ENCODE results near the gene SSBP3. TPM values are rescaled to one million over a fixed set of nuclear protein-coding genes. Genes with fewer than 3 reads are reported as not detected.

The SSBP3 gene
- total RNA-seq, 1 donor from 2014 or later: 19.7 TPM

- peaks cover 1% of the 10 kb centered on the region for H3K36me3 ChIP-seq (ENCODE audit: control insufficient read depth, insufficient read depth, low read length)
- H3K27me3 ChIP-seq (ENCODE audit: control insufficient read depth, insufficient read depth, low read length): no peaks in the 10 kb centered on the region
- no peak overlapping the region for H3K4me3 ChIP-seq (ENCODE audit: low read depth, low read length)
- TF ChIP-seq, protein P1, sequence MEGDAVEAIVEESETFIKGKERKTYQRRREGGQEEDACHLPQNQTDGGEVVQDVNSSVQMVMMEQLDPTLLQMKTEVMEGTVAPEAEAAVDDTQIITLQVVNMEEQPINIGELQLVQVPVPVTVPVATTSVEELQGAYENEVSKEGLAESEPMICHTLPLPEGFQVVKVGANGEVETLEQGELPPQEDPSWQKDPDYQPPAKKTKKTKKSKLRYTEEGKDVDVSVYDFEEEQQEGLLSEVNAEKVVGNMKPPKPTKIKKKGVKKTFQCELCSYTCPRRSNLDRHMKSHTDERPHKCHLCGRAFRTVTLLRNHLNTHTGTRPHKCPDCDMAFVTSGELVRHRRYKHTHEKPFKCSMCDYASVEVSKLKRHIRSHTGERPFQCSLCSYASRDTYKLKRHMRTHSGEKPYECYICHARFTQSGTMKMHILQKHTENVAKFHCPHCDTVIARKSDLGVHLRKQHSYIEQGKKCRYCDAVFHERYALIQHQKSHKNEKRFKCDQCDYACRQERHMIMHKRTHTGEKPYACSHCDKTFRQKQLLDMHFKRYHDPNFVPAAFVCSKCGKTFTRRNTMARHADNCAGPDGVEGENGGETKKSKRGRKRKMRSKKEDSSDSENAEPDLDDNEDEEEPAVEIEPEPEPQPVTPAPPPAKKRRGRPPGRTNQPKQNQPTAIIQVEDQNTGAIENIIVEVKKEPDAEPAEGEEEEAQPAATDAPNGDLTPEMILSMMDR (IDR thresholded peaks at IDR 0.05; ENCODE audit: insufficient read depth, low read length, poor library complexity, severe bottlenecking): no peak
- DNase-seq (ENCODE audit: low read depth): no peak
These were observed 73.2 kb downstream of the SSBP3 start for GRCh38 chr1:54332781-54333585.

DNA sequence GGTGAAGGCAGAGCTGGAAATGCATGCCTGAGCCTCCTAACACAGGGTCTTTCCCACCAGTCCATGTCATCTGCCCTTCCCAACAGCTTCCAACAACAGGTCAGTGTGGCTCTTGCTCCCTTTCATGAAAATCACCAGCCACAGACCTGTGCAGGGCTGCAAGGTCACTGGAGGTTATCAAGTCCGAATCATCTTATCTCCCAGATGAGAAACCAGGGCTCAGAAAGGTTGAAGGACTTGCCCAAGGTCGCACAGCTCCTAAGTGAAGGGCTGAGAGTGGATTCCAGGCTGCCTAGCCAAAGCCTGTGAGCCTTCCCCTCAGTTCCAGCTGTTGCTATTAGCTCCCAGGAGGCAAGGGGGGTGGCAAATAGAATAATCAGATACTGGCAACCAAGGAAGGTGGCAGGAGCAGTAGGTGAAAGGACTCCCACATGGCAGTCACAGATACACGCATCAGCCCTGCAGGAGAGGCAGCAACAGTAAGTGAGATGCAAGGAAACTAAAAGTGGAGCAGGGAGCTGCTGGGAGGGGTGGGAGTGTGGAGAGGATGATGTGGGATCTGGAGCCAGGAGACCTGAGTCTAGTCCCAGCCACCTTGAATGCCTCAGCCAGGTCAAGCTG, 74.2 kb downstream of the SSBP3 start:
- H3K4me3 ChIP-seq (ENCODE audit: low read depth, low read length): no peak overlapping the region
- no peaks in the 10 kb centered on the region for H3K27me3 ChIP-seq (ENCODE audit: control insufficient read depth, insufficient read depth, low read length)
- no peak for DNase-seq (ENCODE audit: low read depth)
- TF ChIP-seq, protein P1 (IDR thresholded peaks at IDR 0.05; ENCODE audit: insufficient read depth, low read length, poor library complexity, severe bottlenecking): no peak
- H3K36me3 ChIP-seq (ENCODE audit: control insufficient read depth, insufficient read depth, low read length): peaks cover 1% of the 10 kb centered on the region

GRCh38 chr1:54331091-54331772, 75.0 kb downstream of the SSBP3 start:
- TF ChIP-seq, protein P1 (IDR thresholded peaks at IDR 0.05; ENCODE audit: insufficient read depth, low read length, poor library complexity, severe bottlenecking): no peak
- H3K27me3 ChIP-seq (ENCODE audit: control insufficient read depth, insufficient read depth, low read length): no peaks in the 10 kb centered on the region
- no peak for DNase-seq (ENCODE audit: low read depth)

GRCh38 chr1:54329312-54330003, 76.7 kb downstream of the SSBP3 start:
- TF ChIP-seq, protein P1 (IDR thresholded peaks at IDR 0.05; ENCODE audit: insufficient read depth, low read length, poor library complexity, severe bottlenecking): no peak
- Histone ChIP-seq H3K36me3 (ENCODE audit: control insufficient read depth, insufficient read depth, low read length) (no peaks in the 10 kb centered on the region), H3K4me3 (ENCODE audit: low read depth, low read length) (no peak overlapping the region)

More at GRCh38 chr1:54331091-54331772, 75.0 kb downstream of the SSBP3 start:
- Histone ChIP-seq H3K36me3 (ENCODE audit: control insufficient read depth, insufficient read depth, low read length) (no peaks in the 10 kb centered on the region), H3K4me3 (ENCODE audit: low read depth, low read length) (no peak overlapping the region)

GRCh38 chr1:54328066-54328636, 78.0 kb downstream of the SSBP3 start:
- H3K27me3 ChIP-seq (ENCODE audit: control insufficient read depth, insufficient read depth, low read length): no peaks in the 10 kb centered on the region
- TF ChIP-seq, protein P1 (IDR thresholded peaks at IDR 0.05; ENCODE audit: insufficient read depth, low read length, poor library complexity, severe bottlenecking): no peak
- no peak for DNase-seq (ENCODE audit: low read depth)
- H3K4me3 ChIP-seq (ENCODE audit: low read depth, low read length): no peak overlapping the region
- no peaks in the 10 kb centered on the region for H3K36me3 ChIP-seq (ENCODE audit: control insufficient read depth, insufficient read depth, low read length)

More at GRCh38 chr1:54329312-54330003, 76.7 kb downstream of the SSBP3 start:
- DNase-seq (ENCODE audit: low read depth): no peak
- no peaks in the 10 kb centered on the region for H3K27me3 ChIP-seq (ENCODE audit: control insufficient read depth, insufficient read depth, low read length)

All from kidney epithelial cell (primary cell).